ENCODE results near the gene IDI2.

IDI2 gene

GRCh38 chr10:980468-981093 is 45.1 kb downstream of the IDI2 start:
- DNase-seq (ENCODE audit: low spot score): no peak

- no peak for DNase-seq (ENCODE audit: low spot score)
These were observed 46.7 kb downstream of the IDI2 start for GRCh38 chr10:978826-979421.

- DNase-seq (ENCODE audit: low spot score): no peak
These were observed 49.3 kb downstream of the IDI2 start for GRCh38 chr10:976316-976715.

GRCh38 chr10:974785-975074 is 50.9 kb downstream of the IDI2 start:
- no peak for DNase-seq (ENCODE audit: low spot score)

GRCh38 chr10:974038-974784 is 51.4 kb downstream of the IDI2 start:
- no peak for DNase-seq (ENCODE audit: low spot score)

GRCh38 chr10:972763-973162 is 52.9 kb downstream of the IDI2 start:
- DNase-seq (ENCODE audit: low spot score): no peak

- no peak for DNase-seq (ENCODE audit: low spot score)
These were observed 54.0 kb downstream of the IDI2 start for GRCh38 chr10:971613-972012.

GRCh38 chr10:971150-971542 is 54.5 kb downstream of the IDI2 start:
- DNase-seq (ENCODE audit: low spot score): peak; percentile 12

GRCh38 chr10:970311-971149 is 55.1 kb downstream of the IDI2 start:
- DNase-seq (ENCODE audit: low spot score): no peak

- no peak for DNase-seq (ENCODE audit: low spot score)
These were observed 56.0 kb downstream of the IDI2 start for GRCh38 chr10:969473-970150.
